Measurements from ENCODE around the gene HDAC2. TPM values are rescaled to one million over a fixed set of nuclear protein-coding genes. Genes with fewer than 3 reads are reported as not detected.

Gene HDAC2
- total RNA-seq, 1 donor from 2014 or later: 67.8 TPM

- TF ChIP-seq POLR2A (IDR thresholded peaks at IDR 0.05) (no peak), CTCF (IDR thresholded peaks at IDR 0.05) (no peak)
- no peak for DNase-seq (ENCODE audit: extremely low spot score in 2 of 2)
- Histone ChIP-seq H3K27me3 (no peaks in the 10 kb centered on the region), H3K36me3 (no peaks in the 10 kb centered on the region), H3K4me1 (no peaks in the 10 kb centered on the region), H3K9me3 (peaks cover 4% of the 10 kb centered on the region), H3K27ac (no peak overlapping the region), H3K4me3 (no peak overlapping the region)
- intact Hi-C loops (cut with DNase I): no loop called here
Observed at GRCh38 chr6:113930183-113930582, 40.8 kb downstream of the HDAC2 start.

GRCh38 chr6:113927001-113927400 lies 43.9 kb downstream of the HDAC2 start:
- peaks cover 4% of the 10 kb centered on the region for H3K9me3 ChIP-seq
- H3K27me3 ChIP-seq: no peaks in the 10 kb centered on the region
- H3K36me3 ChIP-seq: no peaks in the 10 kb centered on the region
- peaks cover 9% of the 10 kb centered on the region for H3K4me1 ChIP-seq
- no peak overlapping the region for H3K27ac ChIP-seq
- intact Hi-C loops (cut with DNase I): no loop called here
- no peak for DNase-seq (ENCODE audit: extremely low spot score in 2 of 2)
- H3K4me3 ChIP-seq: no peak overlapping the region
- TF ChIP-seq POLR2AphosphoS5 (IDR thresholded peaks at IDR 0.05; ENCODE audit: insufficient read depth in 1 of 2, low read depth in 1 of 2): no peak
- no peak for TF ChIP-seq POLR2A (IDR thresholded peaks at IDR 0.05)
- TF ChIP-seq CTCF (IDR thresholded peaks at IDR 0.05): no peak

- intact Hi-C loops (cut with DNase I): no loop called here
- Histone ChIP-seq H3K9me3 (peaks cover 4% of the 10 kb centered on the region), H3K4me3 (no peak overlapping the region), H3K27me3 (no peaks in the 10 kb centered on the region), H3K36me3 (no peaks in the 10 kb centered on the region), H3K4me1 (peaks cover 9% of the 10 kb centered on the region), H3K27ac (no peak overlapping the region)
- no peak for DNase-seq (ENCODE audit: extremely low spot score in 2 of 2)
- TF ChIP-seq POLR2AphosphoS5 (IDR thresholded peaks at IDR 0.05; ENCODE audit: insufficient read depth in 1 of 2, low read depth in 1 of 2) (no peak), POLR2A (IDR thresholded peaks at IDR 0.05) (no peak), CTCF (IDR thresholded peaks at IDR 0.05) (no peak)
Observed at GRCh38 chr6:113925378-113925777, 45.6 kb downstream of the HDAC2 start.

GRCh38 chr6:113924312-113924723 lies 46.6 kb downstream of the HDAC2 start:
- intact Hi-C loops (cut with DNase I): no loop called here
- Histone ChIP-seq H3K27me3 (no peaks in the 10 kb centered on the region), H3K36me3 (no peaks in the 10 kb centered on the region), H3K27ac (no peak overlapping the region), H3K9me3 (peaks cover 3% of the 10 kb centered on the region), H3K4me1 (peaks cover 9% of the 10 kb centered on the region), H3K4me3 (no peak overlapping the region)
- TF ChIP-seq POLR2A (IDR thresholded peaks at IDR 0.05) (no peak), CTCF (IDR thresholded peaks at IDR 0.05) (no peak), POLR2AphosphoS5 (IDR thresholded peaks at IDR 0.05; ENCODE audit: insufficient read depth in 1 of 2, low read depth in 1 of 2) (no peak)
- DNase-seq (ENCODE audit: extremely low spot score in 2 of 2): no peak

- no peaks in the 10 kb centered on the region for H3K36me3 ChIP-seq
- no peak overlapping the region for H3K27ac ChIP-seq
- H3K4me3 ChIP-seq: no peak overlapping the region
- no peaks in the 10 kb centered on the region for H3K27me3 ChIP-seq
- DNase-seq (ENCODE audit: extremely low spot score in 2 of 2): no peak
- TF ChIP-seq POLR2A (IDR thresholded peaks at IDR 0.05): no peak
- TF ChIP-seq CTCF (IDR thresholded peaks at IDR 0.05): no peak
- no peak for TF ChIP-seq POLR2AphosphoS5 (IDR thresholded peaks at IDR 0.05; ENCODE audit: insufficient read depth in 1 of 2, low read depth in 1 of 2)
- H3K4me1 ChIP-seq: peaks cover 9% of the 10 kb centered on the region
- intact Hi-C loops (cut with DNase I): no loop called here
- H3K9me3 ChIP-seq: no peaks in the 10 kb centered on the region
Observed at GRCh38 chr6:113923526-113923925, 47.4 kb downstream of the HDAC2 start.
